Activated CD8-positive, alpha-beta T cell treated with anti-CD3 and anti-CD28 coated beads for 36 hours (primary cell): ENCODE results near the gene ESRRA. TPM values are rescaled to one million over a fixed set of nuclear protein-coding genes. Genes with fewer than 3 reads are reported as not detected.

Source experiments
- ATAC-seq: fragments of 200-7000 bp; cut with Tn5 transposase; one replicate; pipeline ENCODE4 v1.10.0; 2021; ENCODE audit warnings: mild to moderate bottlenecking, moderate library complexity
- CTCF ChIA-PET: fragments of 350-600 bp; sonication (Branson Sonifier 250); formaldehyde crosslinking; loops from one replicate; lab custom pipeline; 2021; ENCODE audit warnings: antibody characterized with exemption; lab: Charles Lee
- POLR2A ChIA-PET: fragments of 350-600 bp; sonication (Branson Sonifier 250); formaldehyde crosslinking; loops from one replicate; lab custom pipeline; 2021; ENCODE audit warnings: antibody characterized with exemption; lab: Charles Lee
- DNase-seq: peaks from one replicate; pipeline ENCODE4 v3.0.0-alpha.2; 2020
- H3K27ac Mint-ChIP-seq: one replicate; pipeline ENCODE4 v1.8.0; 2021; ENCODE audit warnings: mild to moderate bottlenecking, mixed read lengths
- H3K27me3 Mint-ChIP-seq: one replicate; pipeline ENCODE4 v1.8.0; 2021; ENCODE audit warnings: mixed read lengths
- H3K36me3 Mint-ChIP-seq: one replicate; pipeline ENCODE4 v1.8.0; 2021; ENCODE audit warnings: low read depth, mixed read lengths
- H3K4me1 Mint-ChIP-seq: one replicate; pipeline ENCODE4 v1.8.0; 2021; ENCODE audit warnings: low read depth, mixed read lengths
- H3K4me3 Mint-ChIP-seq: one replicate; pipeline ENCODE4 v1.8.0; 2021; ENCODE audit warnings: mild to moderate bottlenecking, moderate library complexity, mixed read lengths
- H3K9me3 Mint-ChIP-seq: one replicate; pipeline ENCODE4 v1.8.0; 2021; ENCODE audit warnings: mixed read lengths
- CTCF ChIP-seq: fragments of 200-600 bp; IDR thresholded peaks from one replicate; pipeline ENCODE4 v1.8.0; 2022; ENCODE audit warnings: antibody characterized with exemption, mild to moderate bottlenecking
- intact Hi-C: fragments of 100-400 bp; cut with micrococcal nuclease; formaldehyde crosslinking; loops from one replicate; pipeline ENCODE4 v1.10.0; 2022
- total RNA-seq, 2 experiments: library from RNA; stranded (reverse); gene quantifications; one replicate each; pipeline ENCODE4 v1.2.3, GENCODE V29; 2021

ESRRA gene
- total RNA-seq, 2 experiments from 2014 or later: 37.5 to 42.4 TPM

GRCh38 chr11:64316672-64317324, 11.5 kb downstream of the ESRRA start:
- intact Hi-C loops: no loop called here
- no peak for TF ChIP-seq CTCF
- POLR2A ChIA-PET: interaction anchor here (0.6 to 4.1 kb wide), 24 partner anchors 11 to 425 kb away, joined by 3 to 35 read pairs (median 4); partner anchors contain the start of genes BAD, CCDC88B, ESRRA and RPS6KA4
- ATAC-seq (peak; percentile 0), DNase-seq (peak; percentile 47)
- Mint-ChIP-seq H3K36me3 (peaks cover 47% of the 10 kb centered on the region), H3K4me3 (peak overlapping the region; percentile 94), H3K27me3 (no peaks in the 10 kb centered on the region), H3K27ac (peak overlapping the region; percentile 100), H3K4me1 (peaks cover 31% of the 10 kb centered on the region), H3K9me3 (no peaks in the 10 kb centered on the region)
- CTCF ChIA-PET: interaction anchor here (0.8 to 4.6 kb wide), 17 partner anchors 8 to 133 kb away, joined by 3 to 75 read pairs (median 7); partner anchors contain the start of genes BAD, CATSPERZ, CCDC88B and ESRRA

GRCh38 chr11:64317325-64317960, 12.1 kb downstream of the ESRRA start, which contains the start of gene TRMT112:
Gene TRMT112, minus strand, starts transcription at chr11:64317559. Its CDS starts 33 bp downstream, at chr11:64317526.
- peaks cover 50% of the 10 kb centered on the region for H3K36me3 Mint-ChIP-seq
- TF ChIP-seq CTCF: no peak
- CTCF ChIA-PET: interaction anchor here (0.7 to 4.6 kb wide), 23 partner anchors 9 to 132 kb away, joined by 3 to 75 read pairs (median 7); partner anchors contain the start of genes BAD, CATSPERZ, CCDC88B and ESRRA
- peak within 1 kb of the TSS; percentile 100 for H3K27ac Mint-ChIP-seq
- H3K4me3 Mint-ChIP-seq: peak within 1 kb of the TSS; percentile 94
- H3K4me1 Mint-ChIP-seq: peaks cover 29% of the 10 kb centered on the region
- DNase-seq: peak; percentile 98
- no peaks in the 10 kb centered on the region for H3K9me3 Mint-ChIP-seq
- no peaks in the 10 kb centered on the region for H3K27me3 Mint-ChIP-seq
- POLR2A ChIA-PET: interaction anchor here (0.7 to 4.1 kb wide), 25 partner anchors 12 to 424 kb away, joined by 3 to 35 read pairs (median 4); partner anchors contain the start of genes BAD, CCDC88B, ESRRA and RPS6KA4
- peak; percentile 78 for ATAC-seq
- intact Hi-C loops: no loop called here

GRCh38 chr11:64317961-64318765, 12.8 kb downstream of the ESRRA start, which contains the start of gene PRDX5:
Gene PRDX5, plus strand, starts transcription at chr11:64318121. Its CDS starts 95 bp downstream, at chr11:64318216.
- Mint-ChIP-seq H3K9me3 (no peaks in the 10 kb centered on the region), H3K27ac (peak within 1 kb of the TSS; percentile 100), H3K4me3 (peak within 1 kb of the TSS; percentile 94), H3K27me3 (no peaks in the 10 kb centered on the region), H3K4me1 (peaks cover 22% of the 10 kb centered on the region), H3K36me3 (peaks cover 48% of the 10 kb centered on the region)
- POLR2A ChIA-PET: interaction anchor here (0.7 to 4.1 kb wide), 24 partner anchors 12 to 423 kb away, joined by 3 to 35 read pairs (median 4); partner anchors contain the start of genes BAD, CCDC88B, ESRRA and FERMT3
- DNase-seq (peak; percentile 93), ATAC-seq (peak; percentile 86)
- peak; percentile 24 for TF ChIP-seq CTCF
- intact Hi-C loops: no loop called here
- CTCF ChIA-PET: interaction anchor here (0.7 to 4.6 kb wide), 22 partner anchors 9 to 133 kb away, joined by 3 to 75 read pairs (median 7); partner anchors contain the start of genes BAD, CATSPERZ, CCDC88B and ESRRA

DNA sequence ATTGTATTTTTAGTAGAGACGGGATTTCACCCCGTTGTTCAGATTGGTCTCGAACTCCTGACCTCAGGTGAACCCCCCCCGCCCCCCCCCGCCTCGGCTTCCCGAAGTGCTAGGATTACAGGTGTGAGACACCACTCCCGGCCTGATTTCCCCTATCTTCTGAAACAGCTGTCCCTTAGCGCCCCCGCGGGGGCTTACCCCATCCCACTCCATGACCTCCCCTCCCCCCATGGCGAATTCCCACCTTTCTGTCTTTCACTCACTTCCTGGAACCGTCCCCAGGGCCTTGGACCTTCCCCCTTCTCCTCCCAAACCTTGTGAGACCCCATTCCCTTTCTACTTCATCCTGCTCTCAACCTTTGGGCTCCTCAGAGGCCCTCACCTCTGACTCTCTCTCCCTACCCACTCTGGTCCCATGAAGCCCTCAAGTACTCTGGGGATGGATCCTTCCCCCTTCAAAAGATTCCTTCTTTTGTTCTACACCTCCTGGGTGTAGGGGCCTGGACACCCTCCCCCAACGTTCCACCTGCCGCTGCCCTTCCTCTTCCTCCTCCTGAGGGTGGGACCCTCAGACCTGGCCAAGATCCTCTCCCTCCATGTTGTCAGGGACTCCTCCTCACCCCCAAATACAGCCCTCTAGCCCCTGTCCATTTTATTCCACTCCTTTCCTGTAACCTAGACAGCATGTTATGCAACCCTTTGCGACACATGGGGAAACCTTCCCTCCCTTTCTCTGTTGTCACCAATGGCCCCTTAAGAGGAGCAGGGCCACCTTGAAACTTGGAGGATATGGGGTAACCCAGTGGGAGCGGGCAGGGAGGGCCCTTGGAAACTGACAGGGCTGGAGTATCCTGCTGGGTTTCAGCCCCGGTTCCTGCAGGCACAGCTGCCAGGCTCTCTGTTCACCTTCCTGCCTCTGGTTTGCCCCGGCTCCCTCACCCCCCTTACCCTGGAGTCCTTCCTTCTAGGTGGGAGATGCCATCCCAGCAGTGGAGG, 13.7 kb downstream of the ESRRA start:
- no peak for ATAC-seq
- intact Hi-C loops: no loop called here
- peak overlapping the region; percentile 94 for H3K4me3 Mint-ChIP-seq
- POLR2A ChIA-PET: interaction anchor here (0.6 to 4.1 kb wide), 8 partner anchors 12 to 504 kb away, joined by 3 to 35 read pairs (median 9); partner anchors contain the start of genes CCDC88B and ESRRA
- no peak for DNase-seq
- CTCF ChIA-PET: interaction anchor here (1.3 to 4.6 kb wide), 6 partner anchors 8 to 115 kb away, joined by 5 to 75 read pairs (median 14); partner anchors contain the start of gene CCDC88B
- H3K27ac Mint-ChIP-seq: peak overlapping the region; percentile 100
- peaks cover 48% of the 10 kb centered on the region for H3K36me3 Mint-ChIP-seq
- no peaks in the 10 kb centered on the region for H3K9me3 Mint-ChIP-seq
- H3K4me1 Mint-ChIP-seq: peaks cover 21% of the 10 kb centered on the region
- no peaks in the 10 kb centered on the region for H3K27me3 Mint-ChIP-seq
- TF ChIP-seq CTCF: no peak
